CD4-positive, alpha-beta T cell treated with Interleukin-21 for 1 hour (primary cell): Measurements from ENCODE around the gene NR3C1.

Experiments used
- DNase-seq: peaks from one replicate; pipeline ENCODE4 v3.0.0-alpha.2; 2020

The NR3C1 gene

GRCh38 chr5:143249851-143250250, 153.6 kb downstream of the NR3C1 start:
- DNase-seq: no peak

GRCh38 chr5:143248822-143249579, 154.5 kb downstream of the NR3C1 start:
- DNase-seq: no peak

GRCh38 chr5:143248391-143248790, 155.1 kb downstream of the NR3C1 start:
- no peak for DNase-seq

- no peak for DNase-seq
These were observed 156.2 kb downstream of the NR3C1 start for GRCh38 chr5:143247134-143247815.

- no peak for DNase-seq
These were observed 157.4 kb downstream of the NR3C1 start for GRCh38 chr5:143245929-143246561.

GRCh38 chr5:143244990-143245389, 158.5 kb downstream of the NR3C1 start:
- no peak for DNase-seq

GRCh38 chr5:143244000-143244736, 159.3 kb downstream of the NR3C1 start:
- DNase-seq: no peak

GRCh38 chr5:143243103-143243502, 160.4 kb downstream of the NR3C1 start:
- no peak for DNase-seq

- DNase-seq: no peak
These were observed 161.6 kb downstream of the NR3C1 start for GRCh38 chr5:143241892-143242291.

- no peak for DNase-seq
These were observed 163.5 kb downstream of the NR3C1 start for GRCh38 chr5:143239882-143240518.

- DNase-seq: no peak
These were observed 164.9 kb downstream of the NR3C1 start for GRCh38 chr5:143238620-143239019.

GRCh38 chr5:143237664-143238063, 165.8 kb downstream of the NR3C1 start:
- no peak for DNase-seq

- DNase-seq: no peak
These were observed 166.8 kb downstream of the NR3C1 start for GRCh38 chr5:143236682-143237081.

- no peak for DNase-seq
These were observed 168.1 kb downstream of the NR3C1 start for GRCh38 chr5:143235423-143235822.

GRCh38 chr5:143234162-143234842, 169.2 kb downstream of the NR3C1 start:
- DNase-seq: no peak

GRCh38 chr5:143233031-143233430, 170.5 kb downstream of the NR3C1 start:
- DNase-seq: no peak

- no peak for DNase-seq
These were observed 171.3 kb downstream of the NR3C1 start for GRCh38 chr5:143231973-143232812.

GRCh38 chr5:143231416-143231815, 172.1 kb downstream of the NR3C1 start:
- DNase-seq: no peak

GRCh38 chr5:143230676-143230996, 172.8 kb downstream of the NR3C1 start:
- no peak for DNase-seq

GRCh38 chr5:143229896-143230675, 173.4 kb downstream of the NR3C1 start:
- DNase-seq: peak; percentile 56
